ENCODE measurements around the gene TMIGD1.

DNA sequence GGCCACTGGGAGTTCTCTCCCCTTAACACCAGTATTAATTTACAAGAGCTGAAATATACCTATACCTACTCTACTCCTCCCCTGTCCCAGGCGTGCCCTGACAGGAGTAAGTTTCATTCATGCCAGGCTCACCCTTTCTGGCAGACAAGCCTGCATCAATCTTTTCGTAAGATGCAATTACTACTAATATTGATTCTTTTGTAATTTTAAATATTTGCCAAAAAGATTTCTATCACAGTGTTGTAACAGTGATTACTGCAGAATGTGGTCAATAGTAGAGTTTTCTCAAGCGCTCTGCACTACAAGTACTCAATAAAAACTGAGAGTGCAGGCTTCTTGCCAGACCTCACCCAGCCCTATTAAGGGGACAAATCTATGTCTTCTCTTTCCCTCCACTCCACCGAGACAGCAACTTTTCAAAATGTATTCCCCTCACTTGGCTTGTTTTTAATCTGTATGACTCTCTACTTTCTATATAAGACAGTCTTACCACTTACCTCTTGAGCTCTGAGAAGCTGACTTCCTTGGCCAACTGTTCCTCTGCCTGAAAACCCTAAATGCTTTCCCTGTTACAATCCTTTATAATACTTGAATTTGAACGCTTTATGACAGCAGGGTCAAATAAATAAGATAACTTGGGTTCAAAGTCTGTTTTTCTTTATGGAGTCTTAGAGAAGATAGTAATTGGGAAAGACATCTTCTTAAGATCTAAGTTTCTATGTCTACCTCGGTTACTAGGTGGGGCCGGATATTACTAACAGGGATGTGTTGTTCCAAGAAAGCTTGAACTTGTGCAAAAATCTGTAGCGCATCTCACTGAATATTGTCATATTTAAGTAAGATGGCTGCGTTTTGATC lies at the start of gene TMIGD1:
- TF ChIP-seq, protein P1, sequence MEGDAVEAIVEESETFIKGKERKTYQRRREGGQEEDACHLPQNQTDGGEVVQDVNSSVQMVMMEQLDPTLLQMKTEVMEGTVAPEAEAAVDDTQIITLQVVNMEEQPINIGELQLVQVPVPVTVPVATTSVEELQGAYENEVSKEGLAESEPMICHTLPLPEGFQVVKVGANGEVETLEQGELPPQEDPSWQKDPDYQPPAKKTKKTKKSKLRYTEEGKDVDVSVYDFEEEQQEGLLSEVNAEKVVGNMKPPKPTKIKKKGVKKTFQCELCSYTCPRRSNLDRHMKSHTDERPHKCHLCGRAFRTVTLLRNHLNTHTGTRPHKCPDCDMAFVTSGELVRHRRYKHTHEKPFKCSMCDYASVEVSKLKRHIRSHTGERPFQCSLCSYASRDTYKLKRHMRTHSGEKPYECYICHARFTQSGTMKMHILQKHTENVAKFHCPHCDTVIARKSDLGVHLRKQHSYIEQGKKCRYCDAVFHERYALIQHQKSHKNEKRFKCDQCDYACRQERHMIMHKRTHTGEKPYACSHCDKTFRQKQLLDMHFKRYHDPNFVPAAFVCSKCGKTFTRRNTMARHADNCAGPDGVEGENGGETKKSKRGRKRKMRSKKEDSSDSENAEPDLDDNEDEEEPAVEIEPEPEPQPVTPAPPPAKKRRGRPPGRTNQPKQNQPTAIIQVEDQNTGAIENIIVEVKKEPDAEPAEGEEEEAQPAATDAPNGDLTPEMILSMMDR (conservative IDR thresholded peaks at IDR 0.05; ENCODE audit: low read depth, low read length) = no peak
- no peak for TF ChIP-seq EZH2 (IDR thresholded peaks at IDR 0.05; ENCODE audit: borderline replicate concordance, low read depth, low read length, poor library complexity, severe bottlenecking)

Data from A673 (cell line).